NCI-H2171 treated with DMSO at 0.1 percent for 48 hours (cell line): Measurements from ENCODE around the gene BCL3.
"Not testable (repeated sequence)": the region's sequence is repeated elsewhere in the genome, so short reads cannot be mapped to it uniquely, and the experiment has no call there.

Experiments used
- DNase-seq: peaks from one replicate; lab custom pipeline; 2025; lab: John Stamatoyannopoulos, UW

The BCL3 gene

DNA sequence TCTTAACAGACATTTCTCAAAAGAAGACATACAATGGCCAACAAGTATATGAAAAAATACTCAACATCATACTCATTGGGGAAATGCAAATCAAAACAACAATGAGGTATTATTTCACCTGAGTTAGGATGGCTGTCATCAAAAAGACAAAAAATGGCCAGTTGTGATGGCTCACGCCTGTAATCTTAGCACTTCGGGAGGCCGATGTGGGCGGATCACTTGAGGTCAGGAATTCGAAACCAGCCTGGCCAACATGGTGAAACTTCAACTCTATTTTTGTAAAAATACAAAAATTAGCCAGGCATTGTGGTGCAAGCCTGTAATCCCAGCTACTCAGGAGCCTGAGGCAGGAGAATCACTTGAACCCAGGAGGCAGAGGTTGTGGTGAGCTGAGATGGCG lies 27.6 kb upstream of the BCL3 start:
- DNase-seq = no peak

DNA sequence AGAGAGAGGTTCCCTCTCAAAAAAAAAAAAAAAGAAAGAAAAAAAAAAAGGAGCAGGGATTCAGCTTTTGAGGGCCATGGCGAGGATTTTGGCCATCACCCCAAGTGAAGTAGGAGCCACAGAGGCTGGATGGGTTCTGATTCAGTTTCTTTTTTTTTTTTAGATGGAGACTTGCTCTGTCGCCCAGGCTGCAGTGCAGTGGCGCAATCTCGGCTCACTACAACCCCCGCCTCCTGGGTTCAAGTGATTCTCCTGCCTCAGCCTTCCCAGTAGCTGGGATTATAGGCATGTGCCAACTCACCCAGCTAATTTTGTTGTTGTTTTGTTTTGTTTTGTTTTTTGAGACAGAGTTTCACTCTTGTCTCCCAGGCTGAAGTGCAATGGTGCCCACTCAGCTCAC lies 27.1 kb upstream of the BCL3 start:
- not testable (repeated sequence) for DNase-seq

DNA sequence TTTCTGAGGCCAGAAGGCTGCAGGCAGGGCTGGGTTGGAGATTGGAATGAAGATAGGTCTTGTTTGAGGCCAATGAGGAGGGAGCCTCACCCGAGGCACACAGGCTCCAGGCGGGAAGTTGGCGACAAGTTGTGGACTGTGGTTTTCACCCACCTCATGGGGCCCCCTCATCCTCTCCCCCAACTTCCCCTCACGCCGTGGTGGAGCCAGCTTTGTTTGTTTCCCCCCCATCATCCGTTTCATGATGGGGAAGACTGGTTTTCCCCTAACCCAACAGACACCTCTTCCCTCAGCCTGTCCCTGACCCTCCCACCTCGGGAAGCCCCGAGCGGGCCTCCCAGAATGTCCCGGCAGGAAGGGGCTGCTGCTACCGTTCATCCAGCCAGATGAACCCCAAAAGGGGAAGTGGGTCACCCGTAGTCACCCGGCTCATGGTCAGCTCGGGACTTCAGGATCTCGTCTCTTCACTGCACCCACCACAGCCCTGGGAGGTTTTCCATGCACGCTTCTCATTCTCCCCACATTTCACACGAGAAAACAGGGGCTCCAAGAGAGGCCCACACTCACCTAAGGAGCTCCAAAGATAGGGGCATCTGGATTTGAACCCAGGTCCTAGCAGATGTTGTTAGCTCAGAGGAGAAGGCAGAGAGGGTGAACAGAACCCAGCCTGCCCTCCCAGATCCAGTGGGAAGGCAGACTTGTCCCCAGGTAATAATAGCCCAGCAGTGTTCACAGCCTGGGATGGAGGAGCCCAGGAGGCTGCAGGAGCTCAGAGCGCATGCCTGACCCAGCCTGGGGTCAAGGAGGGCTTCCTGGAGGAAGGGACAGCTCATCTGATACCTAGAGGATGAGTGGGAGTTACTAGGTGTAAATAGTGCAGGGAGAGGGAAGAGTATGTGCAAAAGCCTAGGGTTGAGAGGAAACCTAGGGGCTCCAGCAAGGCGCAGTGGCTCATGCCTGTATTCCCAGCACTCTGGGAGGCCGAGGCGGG lies 26.1 kb upstream of the BCL3 start:
- DNase-seq = no peak

DNA sequence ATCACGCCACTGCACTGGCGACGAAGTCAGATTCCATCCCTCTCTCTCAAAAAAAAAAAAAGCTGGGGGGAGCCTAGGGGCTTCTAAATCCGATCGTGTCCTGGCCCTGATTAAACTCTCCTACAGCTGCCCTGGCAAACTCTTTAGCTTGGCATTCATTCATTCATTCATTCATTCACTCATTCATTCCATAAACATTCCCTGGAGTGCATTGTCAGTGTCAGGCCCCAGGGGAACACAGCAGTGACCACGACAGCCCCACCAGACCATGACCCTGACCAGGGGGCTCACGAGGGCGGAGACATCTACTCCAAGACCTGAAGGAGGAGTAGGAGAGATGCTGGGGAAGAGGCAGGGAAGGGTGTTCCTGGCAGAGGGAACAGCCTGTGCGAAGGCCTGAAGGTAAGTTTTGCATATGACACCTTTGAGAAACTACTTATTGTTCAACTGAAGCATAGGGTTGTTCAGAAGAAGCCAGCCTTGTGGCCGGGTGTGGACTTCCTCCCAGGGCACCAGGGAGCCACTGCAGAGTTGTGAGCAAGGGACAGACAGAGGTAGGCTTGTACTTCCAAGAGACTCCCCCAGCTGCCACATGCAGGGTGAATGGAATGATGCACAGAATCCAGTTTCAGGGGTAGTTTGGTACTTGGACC lies 25.1 kb upstream of the BCL3 start:
- DNase-seq = no peak

DNA sequence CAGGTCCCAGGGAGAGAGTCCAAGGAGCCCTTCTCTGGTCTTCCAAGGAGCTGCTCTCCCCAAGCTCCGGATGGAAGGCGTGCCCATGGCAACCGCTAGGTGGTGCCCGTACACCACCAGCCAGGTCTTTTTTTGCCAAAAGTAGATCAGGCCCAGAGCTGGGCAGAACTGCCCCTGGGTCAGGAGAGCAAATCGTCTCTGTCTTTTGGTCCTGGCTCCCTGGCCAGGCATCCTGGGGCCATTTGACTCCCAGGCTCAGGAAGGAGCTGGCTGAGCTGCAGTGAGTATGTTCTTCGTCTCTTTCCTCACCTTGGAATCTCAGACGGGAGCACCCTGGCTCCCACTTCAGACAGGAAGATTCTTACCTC lies 24.6 kb upstream of the BCL3 start:
- peak; percentile 53 for DNase-seq

DNA sequence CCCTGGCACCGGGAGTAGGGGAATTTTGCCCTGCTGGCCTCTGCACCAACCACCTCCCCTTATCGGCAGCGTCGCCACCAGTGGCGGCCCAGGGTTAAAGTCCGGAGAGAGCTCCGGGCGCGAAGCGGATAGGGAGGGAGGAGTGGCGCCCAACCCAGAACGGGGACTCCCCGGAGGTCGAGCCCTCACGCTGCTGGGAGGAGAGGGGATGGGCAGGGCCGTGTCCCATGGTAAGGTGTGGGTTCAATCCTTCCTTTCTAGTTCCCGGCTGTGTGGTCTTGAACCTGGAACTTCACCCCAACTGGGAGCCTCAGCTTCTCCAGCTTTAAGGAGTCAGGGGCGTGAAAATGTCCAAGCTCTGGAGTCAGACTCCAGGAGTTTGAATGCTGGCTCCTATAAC lies 23.3 kb upstream of the BCL3 start:
- DNase-seq = no peak

DNA sequence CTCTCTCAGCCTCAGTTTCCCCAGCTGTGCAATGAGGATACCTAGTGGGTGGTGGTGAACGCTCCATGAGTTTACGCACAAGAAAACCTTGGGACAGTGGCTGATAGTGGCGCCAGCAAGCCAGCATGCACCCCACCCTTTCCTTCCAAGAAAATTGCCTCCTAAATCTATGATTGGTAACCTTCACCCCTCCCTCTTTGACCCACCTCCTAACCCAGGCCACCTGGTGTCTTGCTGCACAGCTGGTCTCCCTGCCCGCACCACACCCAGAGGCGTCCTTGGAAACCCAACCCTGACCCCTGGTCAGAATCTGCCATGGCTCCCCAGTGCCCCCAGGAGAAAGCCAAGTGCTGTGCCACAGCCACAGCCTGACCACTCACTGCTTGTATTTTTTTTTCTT lies 22.8 kb upstream of the BCL3 start:
- DNase-seq = no peak

DNA sequence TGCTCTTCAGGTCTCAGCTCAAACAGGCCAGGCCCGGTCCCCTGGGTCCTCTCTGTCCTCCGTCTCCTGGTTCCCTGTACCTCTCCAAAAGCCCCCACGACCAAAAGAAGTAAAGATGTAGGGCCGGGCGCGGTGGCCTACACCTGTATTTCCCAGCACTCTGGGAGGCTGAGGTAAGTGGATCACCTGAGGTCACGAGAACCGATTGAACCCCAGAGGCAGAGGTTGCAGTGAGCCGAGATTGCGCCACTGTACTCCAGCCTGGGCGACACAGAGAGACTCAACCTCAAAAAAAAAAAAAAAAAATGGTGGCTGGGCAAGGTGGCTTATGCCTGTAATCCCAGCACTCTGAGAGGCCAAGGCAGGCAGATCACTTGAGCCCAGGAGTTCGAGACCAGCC lies 22.0 kb upstream of the BCL3 start:
- no peak for DNase-seq

DNA sequence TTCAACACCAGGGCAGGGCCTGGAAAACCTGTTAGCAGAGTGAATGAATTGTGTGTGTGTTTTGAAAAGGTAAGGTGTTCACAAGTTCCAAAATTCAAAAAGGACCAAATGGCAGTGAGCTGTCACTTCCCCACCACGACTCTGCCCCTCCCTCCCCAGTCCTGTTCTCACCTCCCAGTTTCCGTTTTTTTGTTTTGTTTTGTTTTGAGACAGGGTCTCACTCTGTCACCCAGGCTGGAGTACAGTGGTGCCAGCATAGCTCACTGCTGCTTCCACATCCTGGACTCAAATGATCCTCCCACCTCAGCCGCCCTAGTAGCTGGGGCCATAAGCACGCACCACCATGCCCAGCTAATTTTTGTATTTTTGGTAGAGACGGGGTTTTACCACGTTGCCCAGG lies 20.3 kb upstream of the BCL3 start:
- no peak for DNase-seq

DNA sequence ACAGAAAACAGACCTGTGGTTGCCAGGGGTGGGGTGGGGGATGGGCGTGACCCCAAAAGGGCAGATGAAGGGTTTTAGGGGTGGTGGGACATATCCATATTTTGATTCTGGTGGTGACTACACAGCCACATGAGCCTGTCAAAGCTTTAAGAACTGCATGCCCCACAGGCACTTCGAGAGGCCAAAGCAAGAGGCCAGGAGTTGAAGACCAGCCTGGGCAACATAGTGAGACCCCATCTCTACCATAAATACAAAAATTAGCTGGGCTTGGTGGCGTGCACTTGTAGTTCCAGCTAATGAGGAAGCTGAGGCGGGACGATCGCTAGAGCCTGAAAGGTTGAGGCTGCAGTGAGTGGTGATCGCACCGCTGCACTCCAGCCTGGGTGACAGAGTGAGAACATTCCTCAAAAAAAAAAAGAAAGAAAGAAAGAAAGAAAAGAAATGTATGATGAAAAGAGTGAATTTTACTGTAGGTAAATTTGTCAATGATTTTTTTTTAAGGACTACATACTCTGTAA lies 18.9 kb upstream of the BCL3 start:
- no peak for DNase-seq

DNA sequence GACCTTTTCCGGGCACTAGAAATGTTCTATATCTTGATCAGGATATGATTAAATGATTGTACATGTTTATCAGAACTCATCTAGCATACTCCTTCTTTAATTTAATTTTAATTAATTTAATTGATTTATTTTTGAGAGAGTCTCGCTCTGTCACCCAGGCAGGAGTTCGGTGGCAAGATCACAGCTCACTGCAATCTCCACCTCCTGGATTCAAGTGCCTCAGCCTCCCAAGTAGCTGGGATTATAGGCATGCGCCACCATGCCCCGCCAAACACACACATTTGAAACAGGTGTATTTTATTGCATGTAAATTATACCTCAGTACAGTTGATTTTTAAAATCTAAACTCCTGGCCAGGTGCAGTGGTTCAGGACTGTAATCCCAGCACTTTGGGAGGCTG lies 17.4 kb upstream of the BCL3 start:
- DNase-seq = no peak

DNA sequence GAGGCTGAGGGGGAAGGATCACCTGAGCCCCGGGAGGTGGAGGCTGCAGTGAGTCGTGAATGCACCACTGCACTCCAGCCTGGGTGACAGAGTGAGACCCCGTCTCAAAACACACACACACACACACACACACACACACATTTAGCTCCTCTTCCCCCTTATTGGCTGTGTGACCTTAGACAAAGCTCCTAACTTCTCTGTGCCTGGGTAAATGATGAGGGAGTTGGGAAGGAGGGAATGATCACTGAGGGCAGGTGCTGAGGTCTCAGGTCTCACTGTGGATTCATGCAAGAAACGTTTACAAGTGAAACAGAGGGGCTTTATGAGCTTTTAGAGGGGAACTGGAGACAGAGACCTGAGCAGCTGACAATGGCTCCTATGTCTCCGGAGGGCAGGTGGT lies 16.9 kb upstream of the BCL3 start:
- no peak for DNase-seq

DNA sequence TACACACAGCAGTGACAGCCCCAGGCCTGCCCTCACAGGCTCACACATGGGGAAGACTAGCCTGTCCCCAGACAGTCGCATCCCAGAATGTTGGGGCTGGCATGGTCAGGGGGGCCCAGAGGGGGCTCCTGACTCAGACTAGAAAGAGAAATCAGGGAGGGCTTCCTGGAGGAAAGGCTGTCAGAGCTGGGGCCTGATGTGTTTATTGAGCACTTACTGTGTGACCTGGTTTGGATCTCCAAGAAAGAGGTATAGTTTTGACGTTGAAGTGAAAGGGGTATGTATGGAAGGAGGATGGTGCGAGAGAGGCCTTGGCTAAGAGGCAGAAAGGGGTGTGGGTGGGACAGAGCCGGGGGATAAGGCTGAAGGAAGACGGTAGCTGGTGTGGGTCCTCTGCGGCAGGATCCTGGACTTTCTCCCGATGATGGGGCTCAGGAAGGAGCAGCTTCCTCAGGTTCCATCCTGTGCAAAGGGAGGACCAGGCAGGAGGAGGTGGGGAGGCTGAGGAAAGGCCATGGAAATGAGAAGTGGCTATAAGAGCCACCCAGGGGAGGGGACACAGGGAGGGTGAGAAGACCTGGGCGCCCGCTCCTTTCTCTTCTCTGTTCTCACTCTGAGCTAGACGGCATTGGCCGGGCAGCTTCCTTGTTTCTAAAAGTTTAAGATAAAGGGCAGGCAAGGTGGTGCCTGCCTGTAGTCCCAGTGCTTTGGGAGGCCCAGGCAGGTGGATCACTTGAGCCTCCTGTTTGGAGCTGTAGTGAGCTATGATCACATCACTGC lies 16.1 kb upstream of the BCL3 start:
- no peak for DNase-seq

DNA sequence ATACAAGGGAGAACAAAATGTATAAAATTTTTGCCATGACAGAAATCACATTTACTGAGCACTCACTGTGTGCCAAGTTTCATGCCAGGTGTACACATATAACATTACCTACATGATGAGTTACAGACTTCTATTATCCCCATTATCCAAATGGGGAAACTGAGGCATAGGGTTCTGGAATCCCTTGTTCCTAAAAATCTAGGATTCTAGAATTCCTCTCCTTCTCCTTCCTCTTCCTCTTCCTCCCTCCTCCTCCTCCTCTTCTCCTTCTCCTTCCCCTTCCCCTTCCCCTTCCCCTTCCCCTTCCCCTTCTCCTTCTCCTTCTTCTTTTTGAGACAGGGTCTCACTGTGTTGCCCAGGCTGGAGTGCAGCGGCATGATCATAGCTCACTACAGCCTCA lies 14.2 kb upstream of the BCL3 start:
- no peak for DNase-seq

DNA sequence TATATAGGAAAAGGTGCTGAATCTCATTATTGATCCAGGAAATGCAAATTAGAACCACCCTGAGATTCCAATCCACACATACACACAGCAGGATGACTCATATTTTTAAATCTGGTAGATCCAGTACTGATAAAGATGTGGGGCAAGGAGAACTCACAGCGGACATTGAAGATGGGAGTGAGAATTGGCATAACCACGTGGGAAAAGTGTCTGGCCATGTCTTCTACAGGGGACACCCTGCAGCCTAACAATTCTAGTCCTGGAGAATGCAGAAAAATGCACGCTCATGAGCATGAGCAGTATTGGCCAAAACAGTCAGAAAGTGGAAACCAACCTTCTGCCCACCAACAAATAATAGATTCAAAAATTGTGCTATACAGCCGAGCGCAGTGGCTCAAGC lies 13.5 kb upstream of the BCL3 start:
- DNase-seq = no peak

DNA sequence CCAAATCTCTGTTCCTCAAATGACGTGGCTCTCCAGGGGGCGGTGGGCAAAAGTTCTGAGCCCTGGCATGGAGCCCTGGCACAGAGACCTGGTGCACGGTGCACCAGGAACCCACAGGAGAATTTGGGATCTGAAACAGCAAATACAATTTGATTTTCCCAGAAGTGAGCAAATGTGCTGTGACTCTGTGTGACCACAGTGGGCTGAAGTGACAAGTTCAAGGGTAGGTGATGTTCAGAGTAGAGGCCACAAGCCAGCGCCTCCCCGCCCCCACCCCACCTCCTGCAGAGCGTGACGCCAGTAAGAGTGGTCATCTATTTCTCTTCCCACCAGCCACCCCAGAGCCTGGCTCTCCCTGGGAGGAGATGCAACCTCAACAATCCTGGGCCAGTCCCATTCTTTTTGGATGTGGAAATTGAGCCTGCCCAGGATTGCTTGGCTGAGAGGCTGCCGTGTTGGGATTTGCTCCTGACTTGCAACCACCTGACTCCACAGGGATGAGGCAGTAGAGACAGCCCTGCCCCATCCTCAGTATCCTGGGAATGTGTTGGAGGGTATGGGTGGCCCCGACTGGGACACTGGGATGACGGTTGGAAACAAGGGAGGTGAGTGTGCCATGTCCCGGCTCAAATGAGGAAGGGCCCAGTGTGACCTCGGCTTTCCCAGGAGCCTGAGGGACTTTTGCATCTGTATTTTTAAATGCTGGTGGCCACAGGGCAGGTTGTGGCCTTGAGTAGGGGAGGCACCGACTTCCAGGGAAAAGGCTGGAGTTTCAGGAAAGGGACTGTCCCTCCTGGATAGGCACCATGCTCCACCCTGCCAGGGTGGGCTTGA lies 11.1 kb upstream of the BCL3 start:
- DNase-seq = no peak

DNA sequence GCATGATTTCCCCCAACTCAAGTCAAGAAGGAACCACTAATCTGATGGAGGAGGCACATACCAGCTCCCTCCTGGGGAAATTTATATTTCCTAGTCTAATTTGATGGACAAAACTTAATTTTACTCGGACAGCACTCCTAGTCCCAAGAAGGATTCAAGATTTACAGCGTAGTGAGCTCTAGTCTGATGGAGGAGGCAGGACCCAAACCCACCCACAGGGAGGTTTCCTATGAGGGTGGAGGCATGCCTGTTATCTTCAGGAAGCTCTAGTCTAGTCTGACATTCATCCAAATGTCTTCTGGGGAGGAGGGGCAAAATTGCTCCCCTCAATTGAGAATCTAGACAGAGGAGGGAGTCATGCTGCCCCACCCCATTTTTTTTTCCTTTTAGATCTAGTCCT lies 10.4 kb upstream of the BCL3 start:
- DNase-seq = no peak

DNA sequence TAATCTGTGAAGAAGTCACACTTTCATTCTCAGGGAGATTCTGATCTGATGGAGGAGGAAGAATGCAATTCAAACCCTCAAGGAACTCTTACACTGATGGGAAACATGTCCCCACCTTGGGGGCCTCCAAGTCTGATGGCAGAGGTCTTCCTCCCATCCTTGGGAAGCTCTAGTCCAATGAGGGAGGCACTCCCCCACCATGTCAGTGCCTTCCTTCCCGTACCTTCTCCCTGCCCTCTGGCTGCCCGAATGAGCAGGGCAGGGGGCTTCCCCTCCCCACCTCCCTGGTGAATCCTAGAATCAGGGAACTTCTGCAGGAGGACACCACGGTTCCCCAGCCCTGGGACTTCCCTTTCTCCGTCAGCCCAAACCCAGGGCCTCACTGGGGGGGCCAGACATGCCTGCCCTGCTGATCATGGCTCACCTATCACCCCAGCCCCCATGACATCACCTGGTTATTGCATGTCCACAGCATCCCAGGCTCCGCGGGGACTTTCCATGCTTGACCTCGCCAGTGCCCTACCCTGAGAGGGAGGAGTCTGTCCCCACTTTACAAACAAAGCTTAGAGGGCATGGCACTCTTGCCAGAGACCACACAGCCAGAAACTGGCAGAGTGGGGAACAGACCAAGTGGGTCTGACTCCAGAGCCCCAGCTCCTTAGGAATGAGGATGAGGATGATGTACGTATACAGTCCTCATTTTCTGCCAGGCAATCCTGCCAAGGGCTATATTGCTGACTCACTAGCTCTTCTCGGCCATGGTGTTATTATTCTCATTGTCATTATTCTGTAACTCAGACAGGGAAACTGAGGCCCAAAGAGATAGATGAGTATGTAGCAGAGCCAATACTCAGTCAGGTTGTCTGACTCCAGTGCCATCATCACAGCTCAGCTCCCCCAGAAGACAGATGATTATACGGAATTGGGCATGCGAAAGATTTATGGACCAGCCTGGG lies 9.6 kb upstream of the BCL3 start:
- no peak for DNase-seq

DNA sequence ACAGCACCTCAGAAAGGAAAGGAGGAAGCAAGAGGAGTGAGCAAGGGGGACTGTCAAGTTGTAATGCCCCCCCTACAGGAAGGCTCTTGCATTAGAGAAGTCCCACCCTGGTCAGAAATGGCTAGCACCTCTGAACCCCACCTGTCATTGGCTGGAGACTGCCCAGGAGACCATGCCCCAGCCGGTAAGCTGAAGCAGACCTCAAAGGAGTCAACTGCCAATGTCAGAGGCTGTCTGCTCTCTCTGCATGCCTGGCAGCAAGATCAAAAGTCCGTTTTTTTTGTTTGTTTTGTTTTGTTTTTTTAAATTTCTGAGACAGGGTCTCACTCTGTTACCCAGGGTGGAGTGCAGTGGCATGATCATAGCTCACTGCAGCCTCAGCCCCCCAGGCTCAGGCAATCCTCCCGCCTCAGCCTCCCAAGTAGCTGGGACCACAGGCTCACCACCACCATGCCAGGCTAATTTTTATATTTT lies 8.1 kb upstream of the BCL3 start:
- no peak for DNase-seq

DNA sequence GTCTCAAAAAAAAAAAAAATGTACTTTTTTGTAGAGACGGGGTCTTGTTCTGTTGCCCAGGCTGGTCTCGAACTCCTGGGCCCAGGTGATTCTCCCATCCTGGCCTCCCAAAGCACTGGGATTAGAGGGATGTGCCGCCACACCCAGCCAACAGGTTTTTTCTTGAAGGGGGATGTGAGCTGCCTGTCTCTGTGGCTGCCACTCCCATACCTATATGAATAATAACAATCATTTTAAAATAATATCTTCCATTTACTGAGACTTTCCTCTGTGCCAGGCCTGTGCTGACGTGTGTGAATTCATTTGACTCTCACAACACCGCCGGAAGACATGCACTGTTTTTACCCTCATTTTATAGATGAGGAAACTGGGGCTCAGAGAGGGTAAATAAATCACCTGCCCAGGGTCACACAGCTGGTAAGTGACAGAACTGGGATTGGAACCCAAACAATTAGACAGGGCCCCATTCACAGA lies 7.2 kb upstream of the BCL3 start:
- DNase-seq = no peak
